ENCODE measurements around the gene CAMK1. TPM values are rescaled to one million over a fixed set of nuclear protein-coding genes. Genes with fewer than 3 reads are reported as not detected.

Gene CAMK1
- total RNA-seq, 1 experiment from 2014 or later: 36.6 TPM

- Histone ChIP-seq H3K27ac (ENCODE audit: low read length) (no peak overlapping the region), H3K9me3 (ENCODE audit: low read length) (no peaks in the 10 kb centered on the region), H3K4me3 (ENCODE audit: low read length) (no peak overlapping the region), H3F3A (ENCODE audit: low read length, unreplicated experiment) (no peaks in the 10 kb centered on the region), H3K36me3 (ENCODE audit: low read depth, low read length) (peaks cover 10% of the 10 kb centered on the region), H2AFZ (ENCODE audit: low read length) (no peak overlapping the region), H3K27me3 (ENCODE audit: low read length) (no peaks in the 10 kb centered on the region), H3K4me1 (ENCODE audit: insufficient read depth, low read length) (no peaks in the 10 kb centered on the region), H3K4me2 (ENCODE audit: low read length) (no peak overlapping the region), H3K9me2 (replicated peaks; ENCODE audit: low read length) (no peaks in the 10 kb centered on the region), H4K20me1 (ENCODE audit: low read length) (no peaks in the 10 kb centered on the region), H3K9ac (ENCODE audit: low read length) (no peak overlapping the region), H3K79me2 (ENCODE audit: low read length) (no peaks in the 10 kb centered on the region)
- BruUV-seq (replicated peaks): no TSS peak
- intact Hi-C loops (cut with micrococcal nuclease): no loop called here
- ATAC-seq: no peak
- TF ChIP-seq EZH2 (IDR thresholded peaks at IDR 0.05; ENCODE audit: low read length, unreplicated experiment) (no peak), EZH2phosphoT487 (IDR thresholded peaks at IDR 0.05; ENCODE audit: borderline replicate concordance, low read length) (no peak), CTCF (conservative IDR thresholded peaks at IDR 0.05; ENCODE audit: low read depth, low read length) (no peak)
- ChIA-PET CTCF (no interaction called here), POLR2A (ENCODE audit: unreplicated experiment) (no interaction called here)
- DNase-seq: no peak
Measured at GRCh38 chr3:9760779-9761505, 8.8 kb downstream of the CAMK1 start.

- no TSS peak for BruUV-seq (replicated peaks)
- Histone ChIP-seq H3K4me2 (ENCODE audit: low read length) (no peak overlapping the region), H3K79me2 (ENCODE audit: low read length) (no peaks in the 10 kb centered on the region), H3K9ac (ENCODE audit: low read length) (no peak overlapping the region), H3K9me3 (ENCODE audit: low read length) (no peaks in the 10 kb centered on the region), H3K4me3 (ENCODE audit: low read length) (no peak overlapping the region), H3K36me3 (ENCODE audit: low read depth, low read length) (peaks cover 10% of the 10 kb centered on the region), H2AFZ (ENCODE audit: low read length) (no peak overlapping the region), H3F3A (ENCODE audit: low read length, unreplicated experiment) (no peaks in the 10 kb centered on the region), H3K9me2 (replicated peaks; ENCODE audit: low read length) (no peaks in the 10 kb centered on the region), H3K27ac (ENCODE audit: low read length) (no peak overlapping the region), H3K27me3 (ENCODE audit: low read length) (no peaks in the 10 kb centered on the region), H3K4me1 (ENCODE audit: insufficient read depth, low read length) (peaks cover 8% of the 10 kb centered on the region), H4K20me1 (ENCODE audit: low read length) (no peaks in the 10 kb centered on the region)
- ATAC-seq (no peak), DNase-seq (no peak)
- POLR2A ChIA-PET (ENCODE audit: unreplicated experiment): no interaction called here
- TF ChIP-seq EZH2 (IDR thresholded peaks at IDR 0.05; ENCODE audit: low read length, unreplicated experiment) (no peak), EZH2phosphoT487 (IDR thresholded peaks at IDR 0.05; ENCODE audit: borderline replicate concordance, low read length) (no peak), CTCF (conservative IDR thresholded peaks at IDR 0.05; ENCODE audit: low read depth, low read length) (no peak)
- CTCF ChIA-PET: no interaction called here
- intact Hi-C loops (cut with micrococcal nuclease): no loop called here
Measured at GRCh38 chr3:9757427-9757826, 12.3 kb downstream of the CAMK1 start.

GRCh38 chr3:9754678-9755077, 15.1 kb downstream of the CAMK1 start:
- no peak overlapping the region for H3K9ac ChIP-seq (ENCODE audit: low read length)
- no peaks in the 10 kb centered on the region for H3K9me3 ChIP-seq (ENCODE audit: low read length)
- TF ChIP-seq EZH2 (IDR thresholded peaks at IDR 0.05; ENCODE audit: low read length, unreplicated experiment) (no peak), CTCF (conservative IDR thresholded peaks at IDR 0.05; ENCODE audit: low read depth, low read length) (no peak), EZH2phosphoT487 (IDR thresholded peaks at IDR 0.05; ENCODE audit: borderline replicate concordance, low read length) (no peak)
- no peaks in the 10 kb centered on the region for H3K9me2 ChIP-seq (replicated peaks; ENCODE audit: low read length)
- DNase-seq (peak; percentile 37), ATAC-seq (peak; percentile 25)
- H3K4me3 ChIP-seq (ENCODE audit: low read length): no peak overlapping the region
- peak overlapping the region; percentile 27; the same call in 1 of the 2 replicates for H3K4me2 ChIP-seq (ENCODE audit: low read length)
- peaks cover 14% of the 10 kb centered on the region for H3K36me3 ChIP-seq (ENCODE audit: low read depth, low read length)
- BruUV-seq (replicated peaks): no TSS peak
- H3K79me2 ChIP-seq (ENCODE audit: low read length): peaks cover 21% of the 10 kb centered on the region
- H3F3A ChIP-seq (ENCODE audit: low read length, unreplicated experiment): no peaks in the 10 kb centered on the region
- ChIA-PET POLR2A (ENCODE audit: unreplicated experiment) (no interaction called here), CTCF (no interaction called here)
- H3K27me3 ChIP-seq (ENCODE audit: low read length): no peaks in the 10 kb centered on the region
- intact Hi-C loops (cut with micrococcal nuclease): loop anchor here (2.0 kb wide), 1 partner anchor 14 kb away; the partner anchor contains the start of gene CAMK1
- H2AFZ ChIP-seq (ENCODE audit: low read length): no peak overlapping the region
- peak overlapping the region; percentile 20 for H3K27ac ChIP-seq (ENCODE audit: low read length)
- H3K4me1 ChIP-seq (ENCODE audit: insufficient read depth, low read length): peaks cover 18% of the 10 kb centered on the region
- no peaks in the 10 kb centered on the region for H4K20me1 ChIP-seq (ENCODE audit: low read length)

Data from PC-3 (cell line).